NCI-H1105 (cell line): ENCODE results near the gene DNAJA4.

Experiments used
- DNase-seq: peaks from one replicate; lab custom pipeline; 2025; lab: John Stamatoyannopoulos, UW

The DNAJA4 gene

DNA sequence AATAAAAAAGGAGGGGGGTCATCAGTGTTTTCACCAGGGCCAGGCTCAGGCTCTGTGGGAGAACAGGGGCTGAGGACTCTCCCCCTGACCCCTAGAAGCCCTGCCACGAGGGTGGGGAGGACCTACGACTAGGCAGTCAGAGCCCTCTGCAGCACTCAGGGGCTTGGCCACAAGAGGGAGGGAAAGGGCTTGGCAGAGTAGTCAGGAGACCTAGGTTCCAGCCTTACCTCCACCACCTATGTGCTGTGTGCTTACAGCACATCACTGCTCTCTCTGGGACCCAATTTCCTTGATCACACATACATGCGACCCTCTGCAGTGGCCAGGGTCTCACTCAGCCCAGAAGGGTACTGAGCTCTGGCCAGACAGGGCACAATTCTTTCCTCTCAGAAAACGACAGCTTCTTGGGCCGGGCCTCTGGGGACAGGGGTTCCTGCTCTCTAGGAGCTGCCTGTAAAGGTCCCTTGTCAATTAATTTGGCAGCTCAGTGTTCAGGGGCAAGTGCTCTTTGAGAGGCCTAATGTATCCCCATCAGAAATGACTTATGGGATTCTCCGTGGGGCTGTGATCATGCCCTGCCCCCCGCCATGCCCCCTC, 51.4 kb downstream of the DNAJA4 start:
- no peak for DNase-seq

DNA sequence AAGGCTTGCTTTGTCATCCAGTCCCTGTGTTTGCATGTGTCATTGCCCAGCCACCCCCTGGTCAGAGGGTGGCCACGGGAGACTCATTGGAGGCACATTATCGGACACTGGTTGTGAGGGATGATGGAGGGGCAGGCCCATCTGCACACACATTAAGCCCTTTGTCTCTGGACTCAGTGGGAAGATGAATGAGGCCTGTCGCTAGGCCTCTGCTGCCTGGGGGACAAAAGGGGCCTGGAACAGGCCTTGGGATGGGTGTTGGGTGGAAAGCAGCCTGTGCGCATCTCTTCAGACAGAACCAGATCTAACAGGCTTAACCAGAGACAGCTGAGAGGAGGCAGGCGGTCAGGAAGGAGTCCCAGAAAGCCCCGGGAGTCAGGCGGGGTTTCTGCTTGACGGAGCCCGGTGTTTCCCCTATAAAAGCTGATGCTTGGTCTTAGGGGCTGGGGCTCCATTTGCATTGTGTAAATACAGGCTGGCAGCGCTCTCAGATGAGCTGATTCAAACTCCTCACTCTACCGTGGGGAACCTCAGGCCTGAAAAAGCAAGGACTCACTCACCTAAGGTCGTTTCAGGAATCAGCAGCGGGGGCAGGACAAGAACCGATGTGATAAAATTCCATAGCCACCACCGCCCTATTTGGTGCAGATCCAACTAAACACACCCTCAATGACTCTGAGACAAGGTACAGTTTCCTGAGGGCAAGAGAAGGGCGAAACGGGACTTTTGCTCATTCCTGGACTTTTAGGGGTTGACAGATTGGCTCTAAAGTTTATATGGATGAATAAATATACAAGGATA, 52.1 kb downstream of the DNAJA4 start:
- no peak for DNase-seq

DNA sequence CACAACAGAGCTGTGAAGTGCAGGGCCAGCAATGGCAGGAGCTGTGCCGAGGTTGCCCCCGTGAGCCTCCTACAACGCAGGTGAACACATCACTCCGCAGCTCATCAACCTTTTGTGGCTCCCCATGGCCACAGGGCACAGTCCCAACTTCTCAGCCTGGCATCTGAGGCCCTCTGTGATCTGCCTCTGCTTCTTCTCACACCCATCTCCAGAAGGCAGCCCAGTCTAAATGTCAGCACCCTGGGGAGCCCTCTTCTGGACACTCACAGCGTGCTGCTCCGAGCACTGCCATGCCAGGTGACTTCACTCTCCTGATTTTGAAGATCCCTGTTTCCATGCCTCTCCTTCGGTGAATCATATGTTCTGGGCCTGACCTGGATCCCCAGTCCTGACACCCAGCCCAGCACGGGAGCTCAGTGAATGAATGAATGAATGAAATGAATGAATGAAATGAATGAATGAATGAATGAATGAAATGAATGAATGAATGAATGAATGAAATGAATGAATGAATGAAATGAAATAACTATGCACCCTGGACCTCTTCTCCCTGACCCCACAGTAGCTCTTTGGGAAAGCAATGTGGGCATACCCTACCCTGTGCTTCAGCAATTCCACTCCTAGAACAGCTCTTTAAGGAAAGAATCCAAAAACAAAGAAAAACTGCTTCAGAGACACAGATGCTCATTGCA, 52.9 kb downstream of the DNAJA4 start:
- DNase-seq: no peak

DNA sequence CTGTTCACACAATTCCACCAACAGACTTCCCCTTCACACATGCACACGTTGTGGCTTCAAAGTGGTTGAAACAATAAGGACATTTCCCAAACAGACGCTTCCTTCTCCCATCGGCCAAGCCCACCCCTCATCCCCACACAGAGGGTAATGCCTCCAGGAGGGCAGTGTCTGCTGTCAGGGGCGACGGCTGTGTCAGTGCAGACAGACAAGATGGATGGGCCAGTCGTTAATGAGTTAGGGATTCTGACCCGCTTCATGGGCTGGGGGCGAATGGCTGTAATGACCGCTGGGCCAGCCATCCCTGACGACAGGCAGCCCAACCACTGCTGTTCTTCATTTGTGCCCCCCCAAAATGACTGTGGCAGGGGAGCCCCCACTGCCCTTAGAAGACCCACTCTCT, 55.2 kb downstream of the DNAJA4 start:
- DNase-seq: no peak

DNA sequence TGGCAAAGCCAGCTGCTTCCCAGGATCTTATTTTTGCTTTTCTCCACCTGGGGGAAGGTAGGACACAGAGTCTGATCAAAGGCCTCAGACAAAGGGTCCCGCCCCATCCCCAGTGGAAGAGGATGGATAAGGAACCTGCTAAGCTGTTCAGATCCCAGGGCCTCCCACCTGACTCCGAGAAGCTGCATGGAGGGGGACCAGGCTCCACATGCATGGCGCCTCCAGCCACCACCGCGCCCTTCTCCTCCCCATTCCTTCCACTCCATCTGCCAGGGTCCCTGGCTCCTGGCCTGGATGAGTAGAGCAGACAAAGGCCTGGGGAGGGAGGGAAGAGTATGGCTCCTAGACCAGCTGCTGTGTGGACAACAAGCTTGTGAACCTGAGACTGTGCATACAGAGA, 55.8 kb downstream of the DNAJA4 start:
- DNase-seq: no peak

DNA sequence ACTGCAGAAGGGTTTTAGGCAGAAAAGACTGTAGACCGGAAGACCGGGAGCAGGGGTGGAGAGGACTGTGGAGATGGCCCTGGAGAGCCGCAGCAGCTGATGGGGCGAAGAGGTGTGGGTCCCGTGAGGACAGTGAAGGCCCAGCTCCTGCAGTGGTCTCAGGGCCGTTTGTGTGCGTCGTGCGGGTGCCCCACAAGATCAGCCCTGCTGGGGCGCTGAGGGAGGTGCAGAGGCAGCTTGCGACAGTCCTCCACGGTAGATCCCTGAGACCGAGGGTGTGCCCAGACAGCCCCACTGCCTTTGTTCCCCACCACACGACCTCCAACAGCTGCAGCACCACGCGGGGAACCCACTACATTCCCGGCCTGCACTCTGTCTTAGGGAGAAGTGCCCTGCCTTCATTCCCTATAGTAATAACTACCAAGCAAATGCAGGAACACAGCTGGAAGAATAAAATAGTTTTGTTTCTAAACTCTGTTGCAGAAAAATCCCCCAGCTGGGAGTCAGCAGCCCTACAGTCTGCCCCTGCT, 56.7 kb downstream of the DNAJA4 start:
- no peak for DNase-seq

DNA sequence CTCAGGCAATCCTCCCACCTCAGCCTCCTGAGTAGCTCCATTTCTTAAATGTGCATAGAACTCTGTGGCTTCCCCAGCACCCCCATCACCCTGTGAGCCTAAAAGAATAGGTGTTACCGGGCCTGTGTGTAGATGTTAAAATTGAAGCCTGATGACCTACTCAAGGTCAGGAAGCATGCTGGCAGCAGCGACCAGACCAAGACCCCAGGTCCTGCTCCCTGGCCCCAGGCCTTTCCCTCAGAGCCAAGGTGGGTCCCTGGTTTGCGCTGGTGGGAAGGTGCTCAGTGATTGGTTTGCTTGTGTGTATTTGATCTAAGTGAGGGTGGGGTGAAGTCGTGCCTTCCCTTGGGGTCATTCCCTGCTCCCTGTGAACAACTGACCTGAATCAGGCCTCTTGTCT, 57.4 kb downstream of the DNAJA4 start:
- no peak for DNase-seq

DNA sequence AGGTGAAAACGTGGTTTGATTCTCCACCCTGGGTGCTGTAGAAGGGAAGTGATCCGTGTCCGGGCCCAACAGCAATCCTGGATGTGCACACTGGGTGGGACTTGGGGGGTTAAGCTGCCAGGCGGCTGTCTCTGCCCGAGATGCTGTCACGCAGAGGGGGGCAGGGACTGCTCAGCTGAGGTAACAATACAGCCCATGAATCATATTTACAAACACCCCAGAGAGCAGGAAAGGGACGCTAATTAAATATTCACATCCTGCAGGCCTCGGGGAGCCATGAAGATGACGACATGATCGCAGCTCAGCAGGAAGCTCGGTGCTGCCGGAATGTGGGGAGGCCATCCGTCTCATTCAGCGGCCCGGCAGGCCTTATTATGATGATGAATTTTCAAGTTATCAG, 57.9 kb downstream of the DNAJA4 start:
- DNase-seq: no peak

DNA sequence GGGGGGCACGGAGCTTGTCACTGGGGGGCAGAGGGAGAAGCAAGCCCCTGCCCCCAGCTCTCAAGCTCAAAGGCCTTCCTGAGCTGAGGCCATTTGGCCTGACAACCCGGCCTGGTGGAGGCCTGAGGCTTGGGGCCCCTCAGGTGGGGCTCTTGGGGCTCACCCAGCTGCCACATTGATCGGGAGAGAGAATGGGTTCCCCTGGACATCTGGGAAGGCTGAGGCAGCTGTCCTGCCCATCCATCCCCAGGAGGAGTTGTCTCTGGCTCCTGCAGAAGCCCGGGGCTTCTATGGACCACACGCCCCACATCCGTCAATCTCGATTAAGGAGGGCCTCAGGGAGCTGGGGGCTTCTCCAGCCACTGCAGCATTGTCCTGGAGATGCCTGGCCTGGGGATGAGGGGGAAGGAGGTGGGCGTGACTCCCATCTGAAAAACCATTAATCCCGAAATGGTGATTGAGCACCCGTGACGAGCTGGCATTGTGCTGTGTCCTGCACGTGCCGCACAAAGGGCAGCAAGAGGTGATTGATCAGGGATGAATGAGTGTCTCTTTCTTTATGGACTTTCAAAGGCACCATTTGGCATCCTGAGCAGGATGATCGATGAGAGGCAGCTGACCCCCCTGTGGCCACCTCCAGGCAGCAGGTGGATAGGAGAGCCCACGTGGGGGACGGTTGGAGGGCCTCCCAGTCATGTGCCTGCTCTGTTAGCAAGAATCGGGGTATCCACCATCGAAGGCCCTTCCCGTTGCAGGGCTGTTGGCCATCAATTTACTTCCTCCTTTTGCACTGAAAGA, 58.6 kb downstream of the DNAJA4 start:
- no peak for DNase-seq

DNA sequence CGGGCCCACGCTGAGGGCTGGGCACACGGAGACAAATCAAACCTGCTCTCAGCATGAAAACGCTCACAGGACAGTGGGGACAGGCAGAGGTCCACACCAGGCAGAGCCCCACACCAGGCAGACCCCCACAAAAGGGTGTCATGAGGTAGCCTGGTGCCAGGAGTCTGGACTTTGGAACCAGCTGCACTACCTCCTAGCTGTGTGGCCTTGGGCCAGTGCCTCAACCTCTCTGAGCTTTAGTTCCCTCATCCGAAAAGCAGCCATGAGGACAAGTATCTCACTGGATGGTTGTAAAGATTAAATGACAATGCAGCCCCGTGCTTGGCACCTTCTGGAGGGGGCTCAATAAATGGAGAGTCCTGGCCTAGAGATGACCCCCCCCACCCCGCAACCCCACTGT, 59.3 kb downstream of the DNAJA4 start:
- no peak for DNase-seq

DNA sequence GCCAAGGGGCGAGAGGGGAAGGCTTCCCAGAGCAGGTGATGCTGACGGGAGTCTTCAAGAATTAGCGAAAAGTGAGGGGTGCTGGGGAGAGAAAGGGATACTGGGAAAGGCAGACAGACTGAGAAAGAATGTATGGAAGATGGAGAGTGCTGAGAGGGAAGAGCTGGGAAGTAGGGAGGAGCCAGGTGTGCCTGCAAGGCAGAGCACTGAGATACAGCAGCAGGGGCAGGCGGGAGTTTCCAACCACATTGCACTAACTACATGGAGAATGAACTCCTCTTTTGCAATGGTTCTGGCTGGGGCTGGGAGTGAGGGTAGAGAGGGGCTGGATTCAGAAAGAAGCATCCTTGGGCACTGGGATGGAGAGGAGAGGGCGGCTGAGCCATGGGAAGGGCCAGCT, 59.8 kb downstream of the DNAJA4 start:
- DNase-seq: no peak

DNA sequence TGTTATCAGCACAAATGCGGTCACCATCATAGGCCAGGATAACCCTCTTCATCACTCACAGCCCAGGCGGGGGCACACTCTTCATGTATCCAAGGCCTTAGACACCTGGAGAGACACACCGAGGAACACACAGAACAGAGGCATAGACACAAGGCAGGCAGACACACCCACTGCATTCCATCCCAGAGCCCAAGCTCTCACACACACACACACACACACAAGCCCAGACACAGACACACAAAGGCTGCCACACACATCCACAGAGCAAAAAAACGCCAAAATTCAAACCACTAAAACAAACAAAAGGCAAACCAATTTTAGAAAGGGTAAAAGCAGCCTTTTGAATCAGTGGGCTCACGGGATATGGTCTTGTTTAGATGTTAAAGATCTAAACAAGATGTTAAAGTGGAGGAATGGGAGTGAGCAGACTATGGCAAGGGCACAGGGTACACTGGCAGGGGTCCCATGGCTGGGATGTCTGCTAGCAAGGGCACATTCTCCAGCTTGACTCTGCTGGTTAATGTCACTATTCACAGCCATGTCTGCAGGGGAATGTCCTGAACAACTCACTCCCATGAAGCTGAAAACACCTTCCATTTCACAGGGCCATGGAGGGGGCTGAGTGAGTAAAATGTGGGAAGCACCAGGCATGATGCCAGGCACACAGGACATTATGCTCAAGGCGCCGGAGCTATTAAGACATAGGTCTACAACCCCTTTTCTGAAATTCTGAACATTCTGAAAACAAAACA, 60.9 kb downstream of the DNAJA4 start:
- no peak for DNase-seq

DNA sequence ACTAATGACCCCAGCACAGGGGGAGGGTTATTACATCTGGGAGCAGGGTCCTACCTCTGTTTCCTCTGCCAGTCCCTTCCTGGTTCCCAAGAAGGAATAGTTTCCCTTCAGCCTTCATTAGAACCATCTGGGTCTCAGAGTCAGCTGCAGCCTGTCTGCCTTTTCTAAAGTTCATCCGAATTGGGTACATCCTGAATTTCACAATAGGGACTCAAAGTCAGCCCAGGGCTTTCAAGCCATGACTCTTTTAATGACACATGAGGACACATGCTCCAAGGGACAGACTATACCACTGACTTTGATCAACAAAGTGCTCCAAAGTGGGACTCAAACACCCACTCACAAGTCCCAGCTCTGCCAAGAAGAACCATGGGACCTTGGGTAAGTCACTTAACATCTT, 63.1 kb downstream of the DNAJA4 start:
- DNase-seq: no peak

DNA sequence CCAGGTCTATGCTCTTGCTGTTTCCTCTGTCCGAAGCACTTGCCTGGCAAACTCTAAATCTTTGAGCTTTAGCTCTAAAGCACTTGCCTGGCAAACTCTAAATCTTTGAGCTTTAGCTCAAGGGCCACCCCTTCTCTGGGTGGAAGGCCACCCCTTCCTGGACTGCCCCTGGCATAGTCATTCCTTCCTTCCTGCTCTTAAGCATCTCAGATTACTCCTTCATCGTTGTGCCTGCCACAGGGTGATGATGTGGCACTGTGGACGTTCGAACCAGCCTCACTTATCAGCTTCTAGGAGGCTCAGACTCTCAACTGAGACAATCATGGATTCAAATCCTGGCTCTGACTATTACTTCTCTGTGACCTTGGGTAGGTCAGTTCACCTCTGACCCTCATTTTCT, 65.3 kb downstream of the DNAJA4 start:
- no peak for DNase-seq
